ENCODE data around the gene BRD3. TPM values are rescaled to one million over a fixed set of nuclear protein-coding genes. Genes with fewer than 3 reads are reported as not detected.

Gene BRD3
- total RNA-seq, 2 experiments from 2014 or later, result 32.3 to 34.0 TPM

DNA sequence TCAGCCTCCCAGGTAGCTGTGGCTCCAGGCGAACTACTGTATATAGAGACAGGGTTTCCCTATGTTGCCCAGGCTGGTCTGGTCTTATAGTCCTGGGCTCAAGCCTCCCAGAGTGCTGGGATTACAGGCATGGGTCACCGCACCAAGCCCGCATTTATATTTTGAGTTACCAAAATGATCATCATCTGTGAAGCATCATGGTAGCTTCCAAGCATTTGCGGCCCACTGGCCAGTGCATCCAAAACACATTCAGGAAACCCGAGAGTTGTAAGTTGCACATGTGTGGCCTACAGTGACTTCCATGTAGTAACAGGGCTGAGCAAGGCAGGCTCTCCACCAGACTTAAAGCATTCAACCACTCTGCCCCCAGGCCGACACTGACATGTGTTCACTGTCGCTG is 40.3 kb downstream of the BRD3 start:
- no peak overlapping the region for H3K27ac Mint-ChIP-seq
- H3K4me3 Mint-ChIP-seq, result no peak overlapping the region
- H3K9me3 Mint-ChIP-seq, result no peaks in the 10 kb centered on the region
- no peak for DNase-seq
- H3K27me3 Mint-ChIP-seq, result no peaks in the 10 kb centered on the region
- no peaks in the 10 kb centered on the region for H3K36me3 Mint-ChIP-seq
- peaks cover 4% of the 10 kb centered on the region for H3K4me1 Mint-ChIP-seq

DNA sequence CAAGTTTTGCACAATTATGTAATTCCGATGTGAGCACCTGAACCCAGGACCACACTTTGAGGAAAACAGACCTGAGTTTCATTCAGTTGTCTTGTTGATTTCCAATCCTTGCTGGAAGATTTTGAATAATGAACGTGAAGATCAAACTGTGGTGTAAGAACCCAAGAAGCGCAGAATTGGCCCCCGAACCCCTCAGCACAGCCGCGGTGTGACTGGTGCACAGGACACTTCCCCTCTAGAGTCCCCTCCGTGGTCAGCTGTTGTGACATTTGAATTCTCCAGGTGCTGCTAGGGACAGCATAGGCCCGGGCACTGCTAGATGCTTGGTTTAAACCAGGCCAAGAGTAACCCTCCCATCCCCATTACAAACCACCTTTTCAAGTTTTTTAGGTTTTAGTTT is 40.8 kb downstream of the BRD3 start:
- no peak for DNase-seq
- Mint-ChIP-seq H3K9me3 (no peaks in the 10 kb centered on the region), H3K27ac (no peak overlapping the region), H3K4me1 (peaks cover 4% of the 10 kb centered on the region), H3K27me3 (no peaks in the 10 kb centered on the region), H3K4me3 (peak overlapping the region; percentile 44), H3K36me3 (no peaks in the 10 kb centered on the region)

DNA sequence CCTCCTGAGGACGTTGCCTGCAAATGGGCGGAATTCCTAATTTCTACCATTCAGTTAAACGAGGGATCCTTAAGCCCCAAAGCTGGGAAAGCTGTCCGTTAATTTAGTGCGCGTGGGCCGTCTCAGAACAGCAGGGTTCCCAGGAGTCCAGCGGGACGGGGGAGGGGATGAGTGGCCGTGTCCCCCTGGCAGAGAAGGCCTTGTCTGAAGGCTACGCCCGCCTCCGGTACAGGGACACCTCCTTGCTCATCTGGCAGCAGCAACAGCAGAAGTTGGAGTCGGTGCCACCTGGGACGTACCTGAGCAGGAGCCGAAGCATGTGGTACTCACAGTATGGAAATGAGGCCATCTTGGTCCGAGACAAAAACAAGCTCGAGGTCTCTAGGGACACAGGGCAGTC is 41.2 kb downstream of the BRD3 start:
- no peak for DNase-seq
- Mint-ChIP-seq H3K27me3 (no peaks in the 10 kb centered on the region), H3K4me3 (peak overlapping the region; percentile 81), H3K36me3 (no peaks in the 10 kb centered on the region), H3K9me3 (no peaks in the 10 kb centered on the region), H3K4me1 (peaks cover 4% of the 10 kb centered on the region), H3K27ac (no peak overlapping the region)

DNA sequence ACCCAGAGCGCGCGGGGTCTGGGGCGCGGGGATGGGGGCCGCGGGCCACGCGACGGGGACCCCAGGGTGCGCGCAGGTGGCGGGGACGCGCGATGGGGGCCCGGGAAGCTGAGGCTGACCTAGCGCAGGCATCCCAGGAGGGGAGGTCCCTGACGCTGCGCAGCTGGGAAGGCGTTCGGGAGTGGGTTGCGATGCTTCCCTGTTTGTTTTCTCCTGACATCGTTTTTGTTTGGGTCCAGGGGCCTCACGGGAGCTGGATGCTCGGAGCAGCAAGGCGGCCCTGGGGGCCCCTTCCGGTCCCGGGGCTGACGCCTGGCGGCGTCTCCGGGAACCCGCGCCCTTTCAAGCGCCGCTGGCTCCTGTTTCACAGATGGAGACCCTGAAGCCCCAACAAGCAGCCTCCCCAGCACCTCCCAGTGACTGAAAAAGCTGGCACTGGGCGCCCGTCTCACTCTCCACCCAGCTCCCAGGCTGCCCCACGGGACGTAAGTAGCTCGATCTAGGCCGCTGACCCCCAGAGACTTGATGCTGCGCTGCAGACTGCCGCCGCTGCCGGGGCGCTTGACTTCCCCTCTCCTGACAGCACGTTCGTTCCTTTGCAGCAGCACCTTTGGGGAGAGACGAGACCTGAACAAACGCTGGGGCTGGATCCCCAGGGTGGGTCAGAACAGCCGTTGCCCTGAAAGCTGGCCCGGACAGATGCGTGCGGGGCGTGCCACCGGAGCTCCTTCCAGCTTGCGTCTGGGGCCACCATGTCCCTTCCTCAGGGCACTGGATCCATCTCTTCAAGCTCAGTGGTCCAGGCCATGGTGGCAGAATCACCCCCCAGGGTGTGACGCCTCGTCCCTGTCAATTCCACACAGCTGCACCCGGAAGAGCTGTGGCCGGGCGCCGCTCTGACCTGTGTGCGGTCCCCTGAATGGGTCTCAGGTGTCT is 42.0 kb downstream of the BRD3 start:
- H3K27ac Mint-ChIP-seq, result peak overlapping the region; percentile 29

DNA sequence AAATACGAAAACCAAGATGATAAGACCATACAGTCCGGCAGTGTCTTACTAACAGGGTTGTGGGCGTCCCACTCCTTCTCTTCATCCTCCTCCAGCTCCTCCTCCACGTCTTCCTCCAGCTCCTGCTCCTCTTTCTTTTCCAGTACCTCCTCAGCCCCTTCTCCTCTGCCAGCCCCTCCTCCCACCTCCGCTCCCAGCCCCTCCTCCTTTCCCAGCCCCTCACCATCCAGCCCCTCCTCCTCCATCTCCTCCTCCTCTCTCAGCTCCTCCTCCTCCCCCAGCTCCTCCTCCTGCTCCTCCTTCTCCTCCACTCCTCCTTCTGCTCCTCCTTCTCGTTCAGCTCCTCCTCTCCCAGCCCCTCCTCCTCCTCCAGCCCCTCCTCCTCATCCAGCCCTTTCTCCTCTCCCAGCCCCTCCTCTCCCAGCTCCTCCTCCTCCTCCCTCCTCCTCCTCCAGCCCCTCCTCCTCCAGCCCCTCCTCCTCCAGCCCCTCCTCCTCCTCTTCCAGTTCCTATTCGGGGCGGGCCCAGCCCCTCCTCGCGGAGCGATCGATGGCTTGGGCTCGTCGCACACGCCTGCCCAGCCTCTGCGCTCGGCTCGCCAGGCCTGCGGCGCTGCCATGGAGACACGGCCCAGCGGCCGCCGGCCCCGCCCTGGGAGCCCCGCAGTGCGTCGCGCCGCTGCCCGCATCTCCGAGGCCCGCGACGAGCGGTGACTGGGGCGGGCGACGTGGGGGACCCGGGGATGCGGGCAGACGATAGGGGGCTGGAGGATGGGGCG is 42.8 kb downstream of the BRD3 start, which contains the start of gene BRD3OS:
Gene BRD3OS (plus strand): TSS at position 654 of the 778 bp plus-strand sequence. CDS start 1,267 bp downstream, outside the sequence.
- DNase-seq, result peak; percentile 93
- Mint-ChIP-seq H3K36me3 (no peaks in the 10 kb centered on the region), H3K27me3 (no peaks in the 10 kb centered on the region), H3K4me3 (peak within 1 kb of the TSS; percentile 81), H3K9me3 (no peaks in the 10 kb centered on the region), H3K27ac (peak within 1 kb of the TSS; percentile 57), H3K4me1 (peaks cover 4% of the 10 kb centered on the region)

More for the DNA sequence above, 42.0 kb downstream of the BRD3 start:
- peaks cover 4% of the 10 kb centered on the region for H3K4me1 Mint-ChIP-seq
- DNase-seq, result peak; percentile 72
- H3K36me3 Mint-ChIP-seq, result no peaks in the 10 kb centered on the region
- peak overlapping the region; percentile 81 for H3K4me3 Mint-ChIP-seq
- H3K27me3 Mint-ChIP-seq, result no peaks in the 10 kb centered on the region
- no peaks in the 10 kb centered on the region for H3K9me3 Mint-ChIP-seq

DNA sequence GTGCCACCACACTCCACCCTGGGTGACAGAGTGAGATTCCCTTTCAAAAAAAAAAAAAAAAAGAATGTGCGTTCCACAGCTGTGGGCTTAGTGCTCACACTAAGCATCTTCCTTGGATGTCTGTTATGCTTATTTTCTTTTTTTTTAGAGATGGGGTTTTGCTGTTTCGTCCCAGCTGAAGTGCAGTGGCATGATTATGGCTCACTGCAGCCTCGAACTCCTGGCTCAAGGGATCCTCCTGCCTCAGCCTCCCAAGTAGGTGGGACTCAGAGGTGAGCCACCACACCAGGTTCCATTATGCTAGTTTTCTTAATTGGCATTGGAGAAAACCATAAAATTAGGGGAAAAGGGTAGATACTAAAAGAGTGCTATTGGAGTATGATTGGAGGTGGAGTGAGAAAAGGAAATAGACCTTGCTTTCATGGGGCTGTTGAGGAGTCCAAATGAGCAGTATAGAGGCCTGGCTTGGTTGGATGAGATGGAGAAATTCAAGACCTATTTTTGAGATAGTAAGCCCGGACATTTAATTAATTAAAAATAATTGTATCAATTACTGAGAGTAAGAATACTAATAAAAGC is 43.5 kb downstream of the BRD3 start:
- Mint-ChIP-seq H3K9me3 (no peaks in the 10 kb centered on the region), H3K27me3 (no peaks in the 10 kb centered on the region), H3K4me3 (no peak overlapping the region), H3K4me1 (peaks cover 4% of the 10 kb centered on the region), H3K36me3 (no peaks in the 10 kb centered on the region), H3K27ac (no peak overlapping the region)
- no peak for DNase-seq

DNA sequence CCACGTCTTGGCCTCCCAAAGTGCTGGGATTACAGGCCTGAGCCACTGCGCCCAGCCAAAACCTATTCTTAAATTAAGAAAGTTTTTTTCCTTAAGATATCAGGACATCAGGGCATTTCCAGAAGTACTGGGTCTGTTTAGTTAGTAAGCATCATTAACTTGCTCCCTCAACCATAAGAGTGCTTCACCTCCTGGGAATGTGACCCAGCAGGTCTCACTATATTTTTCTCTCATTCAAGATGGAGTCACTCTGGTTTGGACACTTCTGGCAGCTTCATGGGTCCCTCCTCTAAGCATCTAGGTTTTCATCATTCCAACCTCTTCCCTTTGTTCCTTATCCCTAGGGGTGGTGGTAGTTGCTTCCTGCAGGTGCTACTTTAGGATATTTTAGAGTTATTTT is 52.9 kb downstream of the BRD3 start:
- Mint-ChIP-seq H3K36me3 (no peaks in the 10 kb centered on the region), H3K27me3 (no peaks in the 10 kb centered on the region), H3K4me1 (no peaks in the 10 kb centered on the region), H3K27ac (no peak overlapping the region), H3K4me3 (no peak overlapping the region), H3K9me3 (peaks cover 2% of the 10 kb centered on the region)
- DNase-seq, result no peak

DNA sequence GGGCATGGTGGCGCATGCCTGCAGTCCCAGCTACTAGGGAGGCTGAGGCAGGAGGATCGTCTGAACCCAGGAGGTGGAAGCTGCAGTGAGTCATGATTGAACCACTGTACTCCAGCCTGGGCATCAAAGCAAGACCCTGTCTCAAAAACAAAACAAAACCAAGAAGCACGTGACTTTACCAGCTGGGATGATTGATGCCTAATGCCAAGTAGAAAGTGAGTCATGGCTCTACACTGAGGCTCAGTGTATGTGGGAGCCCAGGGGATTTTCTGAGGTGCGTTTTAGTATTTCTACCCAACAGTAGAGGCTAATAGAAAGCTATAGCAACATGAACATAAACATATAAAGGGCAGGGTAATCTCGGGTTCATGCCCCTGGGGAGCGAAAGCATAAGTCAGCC is 56.4 kb downstream of the BRD3 start:
- peaks cover 6% of the 10 kb centered on the region for H3K27me3 Mint-ChIP-seq
- no peak overlapping the region for H3K27ac Mint-ChIP-seq
- no peak overlapping the region for H3K4me3 Mint-ChIP-seq
- H3K36me3 Mint-ChIP-seq, result no peaks in the 10 kb centered on the region
- H3K9me3 Mint-ChIP-seq, result peaks cover 2% of the 10 kb centered on the region
- no peaks in the 10 kb centered on the region for H3K4me1 Mint-ChIP-seq
- no peak for DNase-seq

DNA sequence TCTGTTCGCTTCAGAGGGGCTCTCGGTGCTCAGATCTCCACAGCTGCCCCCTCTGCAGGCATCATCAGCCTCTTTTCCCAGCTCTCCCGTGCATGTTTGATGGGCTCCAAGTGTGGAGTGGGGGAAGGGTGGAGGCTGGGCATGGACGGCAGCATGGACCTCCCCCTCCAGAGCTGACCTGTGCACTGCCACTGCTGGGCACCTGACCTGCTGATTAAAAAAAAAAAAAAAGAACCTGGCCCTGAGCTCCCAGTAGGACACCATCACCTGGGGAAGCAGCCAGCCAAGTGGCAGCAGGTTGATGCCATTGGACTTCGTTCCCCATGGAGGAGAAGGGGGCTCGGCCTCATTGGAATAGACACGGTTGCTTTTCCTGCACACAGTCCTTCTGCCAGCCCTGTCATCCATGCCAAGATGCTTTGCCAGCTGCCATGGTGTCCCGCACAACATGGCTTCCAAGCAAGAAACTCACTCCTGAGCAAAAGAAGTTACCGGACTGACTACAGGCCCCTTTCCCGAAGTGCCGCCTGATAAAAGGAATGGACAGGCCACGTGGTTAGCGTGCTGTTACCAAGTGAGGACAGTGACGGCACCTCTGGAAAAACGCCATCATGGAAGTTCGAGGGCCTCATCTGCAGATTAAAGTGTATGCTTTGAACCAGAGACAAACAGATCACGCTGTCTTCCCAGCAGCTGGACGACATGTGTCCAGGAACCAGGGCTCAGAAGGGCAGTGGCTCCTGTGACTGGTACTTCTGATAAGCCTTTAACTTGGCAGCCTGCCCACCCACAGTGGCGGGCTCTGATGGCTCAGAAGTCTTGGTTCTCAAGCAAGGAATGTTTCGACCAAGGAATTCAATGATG is 57.3 kb downstream of the BRD3 start:
- Mint-ChIP-seq H3K9me3 (peaks cover 2% of the 10 kb centered on the region), H3K27ac (no peak overlapping the region), H3K36me3 (no peaks in the 10 kb centered on the region), H3K4me1 (no peaks in the 10 kb centered on the region), H3K4me3 (no peak overlapping the region), H3K27me3 (peaks cover 6% of the 10 kb centered on the region)
- no peak for DNase-seq

DNA sequence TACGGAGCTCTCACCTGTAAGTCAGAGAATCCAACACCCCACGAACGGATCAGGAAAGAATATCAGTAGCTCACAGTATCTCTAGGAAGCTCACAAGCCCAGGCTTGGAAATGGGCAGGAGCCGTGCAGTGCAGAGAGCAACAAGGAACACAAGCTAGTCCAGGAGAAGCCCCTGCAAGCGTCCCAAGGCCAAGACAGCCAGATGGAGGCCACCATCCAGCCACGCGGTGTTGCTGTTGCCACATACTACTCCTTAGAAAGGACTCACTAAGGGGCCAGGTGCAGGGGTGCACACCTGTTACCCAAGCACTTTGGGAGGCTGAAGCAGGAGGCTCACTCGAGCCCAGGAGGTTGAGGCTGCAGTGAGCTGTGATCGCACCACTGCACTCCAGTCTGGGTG is 60.3 kb downstream of the BRD3 start:
- Mint-ChIP-seq H3K4me1 (no peaks in the 10 kb centered on the region), H3K4me3 (no peak overlapping the region), H3K27ac (no peak overlapping the region), H3K27me3 (peaks cover 6% of the 10 kb centered on the region), H3K9me3 (no peaks in the 10 kb centered on the region), H3K36me3 (no peaks in the 10 kb centered on the region)
- DNase-seq, result no peak

DNA sequence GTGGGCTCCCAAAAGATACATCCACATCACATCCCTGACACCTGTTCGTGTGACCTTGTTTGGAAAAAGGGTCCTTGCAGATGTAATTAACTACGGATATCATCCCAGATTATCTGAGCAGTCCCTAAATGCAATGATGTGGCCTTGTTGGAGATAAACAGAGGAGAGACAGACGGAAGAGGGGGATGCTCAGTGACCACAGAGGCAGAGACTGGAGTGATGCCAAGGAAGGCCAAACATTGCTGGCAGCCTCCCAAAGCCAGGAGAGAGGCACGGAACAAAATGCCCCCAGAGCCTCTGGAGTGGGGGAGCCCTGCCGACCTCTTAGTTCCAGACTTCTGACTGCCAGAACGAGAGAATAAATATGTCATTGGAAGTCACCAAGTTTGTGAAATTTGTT is 60.7 kb downstream of the BRD3 start:
- no peaks in the 10 kb centered on the region for H3K36me3 Mint-ChIP-seq

DNA sequence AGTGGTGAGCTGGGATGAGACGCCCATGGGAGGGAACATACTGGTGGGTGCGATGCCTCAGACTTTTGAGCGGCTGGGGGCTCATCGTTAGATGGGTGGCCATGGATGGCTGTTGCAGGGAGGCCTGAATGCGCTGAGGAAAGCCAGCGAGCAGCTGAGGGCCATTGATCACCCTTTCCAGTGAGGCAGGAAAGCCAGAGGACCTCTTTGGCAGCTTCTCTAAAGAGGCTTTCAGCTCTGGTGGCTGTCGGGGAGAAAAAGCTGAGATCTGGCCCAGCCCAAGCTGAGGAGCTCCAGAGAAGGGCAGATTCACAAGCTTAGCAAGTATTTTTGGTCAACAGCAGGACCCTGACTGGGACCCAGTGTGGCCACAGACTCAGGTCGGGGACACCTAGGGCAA is 62.4 kb downstream of the BRD3 start:
- Mint-ChIP-seq H3K27me3 (peaks cover 6% of the 10 kb centered on the region), H3K4me1 (no peaks in the 10 kb centered on the region), H3K9me3 (no peaks in the 10 kb centered on the region), H3K27ac (no peak overlapping the region), H3K36me3 (no peaks in the 10 kb centered on the region), H3K4me3 (no peak overlapping the region)
- no peak for DNase-seq

More for the DNA sequence above, 60.7 kb downstream of the BRD3 start:
- no peaks in the 10 kb centered on the region for H3K4me1 Mint-ChIP-seq
- peaks cover 6% of the 10 kb centered on the region for H3K27me3 Mint-ChIP-seq
- H3K27ac Mint-ChIP-seq, result no peak overlapping the region
- no peaks in the 10 kb centered on the region for H3K9me3 Mint-ChIP-seq
- H3K4me3 Mint-ChIP-seq, result no peak overlapping the region
- no peak for DNase-seq

DNA sequence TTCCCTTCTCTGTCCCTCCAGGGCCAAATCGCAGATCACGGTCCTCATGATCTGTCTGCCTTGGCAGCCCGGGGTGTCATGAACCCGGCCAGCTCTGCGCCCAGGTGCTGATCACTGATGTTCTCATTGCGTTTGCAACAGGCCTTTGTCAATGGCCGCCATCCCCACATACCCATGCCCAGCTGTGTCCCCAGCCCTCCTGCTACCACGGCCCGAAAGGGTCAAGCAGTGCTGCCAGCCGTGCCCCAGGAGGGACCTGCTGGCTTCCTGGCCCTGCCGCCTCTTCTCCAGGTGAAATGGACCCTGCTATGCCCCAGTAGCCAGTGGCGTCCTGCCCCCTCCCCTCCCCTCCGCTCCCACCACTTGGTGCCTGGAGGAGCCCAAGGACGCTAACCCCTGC is 62.9 kb downstream of the BRD3 start:
- DNase-seq, result no peak
- Mint-ChIP-seq H3K4me1 (no peaks in the 10 kb centered on the region), H3K27ac (no peak overlapping the region), H3K36me3 (no peaks in the 10 kb centered on the region), H3K4me3 (no peak overlapping the region), H3K27me3 (peaks cover 6% of the 10 kb centered on the region), H3K9me3 (no peaks in the 10 kb centered on the region)

DNA sequence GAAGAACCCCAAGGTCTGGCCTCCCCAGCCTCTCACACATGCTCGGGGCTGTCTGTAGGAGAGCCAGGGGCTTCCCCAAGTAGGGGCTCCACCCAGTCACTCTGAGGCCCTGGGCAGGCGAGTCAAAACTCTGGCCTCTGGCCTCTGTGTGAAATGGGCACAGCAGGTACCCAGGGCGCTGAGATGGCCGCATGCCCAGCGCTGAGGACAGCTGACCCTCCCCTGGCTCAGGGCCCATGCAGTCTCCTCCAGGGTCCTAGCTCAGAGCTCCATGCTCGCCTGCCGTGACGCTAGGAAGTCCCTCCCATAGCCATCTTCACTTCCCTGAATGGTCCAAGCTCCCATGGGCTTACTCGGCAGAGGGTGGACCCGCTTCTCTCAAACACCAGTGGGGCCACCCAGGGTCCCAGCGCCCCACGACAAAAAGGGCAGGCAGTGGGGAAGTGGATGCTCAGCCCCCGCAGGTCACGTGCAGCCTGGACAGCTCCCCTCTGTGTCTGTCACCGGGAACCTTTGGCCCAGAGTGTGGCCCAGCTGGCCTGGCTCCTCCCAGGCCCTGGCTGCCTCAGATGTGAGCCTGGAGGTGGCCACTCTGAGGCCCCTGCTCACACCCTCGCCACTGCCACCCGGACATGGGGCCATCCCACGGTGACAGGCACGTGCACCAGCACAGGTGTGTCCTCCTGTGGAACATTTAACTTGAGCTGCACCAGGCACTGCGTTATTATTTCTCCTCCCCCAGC is 63.5 kb downstream of the BRD3 start:
- peaks cover 6% of the 10 kb centered on the region for H3K27me3 Mint-ChIP-seq
- H3K36me3 Mint-ChIP-seq, result no peaks in the 10 kb centered on the region
- no peak overlapping the region for H3K27ac Mint-ChIP-seq
- H3K4me1 Mint-ChIP-seq, result no peaks in the 10 kb centered on the region
- H3K9me3 Mint-ChIP-seq, result no peaks in the 10 kb centered on the region
- H3K4me3 Mint-ChIP-seq, result no peak overlapping the region
- DNase-seq, result no peak

All from activated naive CD8-positive, alpha-beta T cell treated with anti-CD3 and anti-CD28 coated beads for 36 hours (primary cell).